HUES48 (cell line): Measurements from ENCODE around the gene DEXI.
A peak's percentile ranks its signal among the peaks of the same experiment; 100 is the strongest.

Experiments used
- H3K27ac ChIP-seq: one replicate; pipeline ENCODE4 v1.7.0; 2013; ENCODE audit warnings: low read depth, low read length, inconsistent platforms
- H3K27me3 ChIP-seq: 2 replicates; pipeline ENCODE4 v1.6.1; 2013; ENCODE audit warnings: mild to moderate bottlenecking, low read length; ENCODE audit not compliant: control insufficient read depth, insufficient read depth
- H3K36me3 ChIP-seq: 2 replicates; pipeline ENCODE4 v1.6.1; 2013; ENCODE audit warnings: low read length; ENCODE audit not compliant: control insufficient read depth, insufficient read depth
- H3K4me1 ChIP-seq: 2 replicates; pipeline ENCODE4 v1.6.1; 2013; ENCODE audit warnings: mild to moderate bottlenecking, low read length; ENCODE audit not compliant: control insufficient read depth, insufficient read depth
- H3K4me3 ChIP-seq: 2 replicates; pipeline ENCODE4 v1.5.1; 2013; ENCODE audit warnings: mild to moderate bottlenecking, low read depth, low read length
- H3K9ac ChIP-seq: 2 replicates; pipeline ENCODE4 v1.6.1; 2013; ENCODE audit warnings: mild to moderate bottlenecking, low read depth, low read length, moderate library complexity
- H3K9me3 ChIP-seq: 2 replicates; pipeline ENCODE4 v1.6.1; 2013; ENCODE audit warnings: low read length; ENCODE audit not compliant: control insufficient read depth, insufficient read depth

DEXI gene

GRCh38 chr16:10942352-10943063 lies at the start of gene DEXI:
TSS of gene DEXI (minus strand) at chr16:10942468. CDS start at chr16:10942005, 463 bp downstream.
- Histone ChIP-seq H3K4me1 (peaks cover 43% of the 10 kb centered on the region), H3K27me3 (no peaks in the 10 kb centered on the region), H3K9me3 (no peaks in the 10 kb centered on the region), H3K9ac (0 out of 2 replicates have a peak within 1 kb of the TSS, but pooled peaks have one; percentile 23), H3K36me3 (peaks cover 14% of the 10 kb centered on the region; the same call in 1 of the 2 replicates), H3K4me3 (peak within 1 kb of the TSS; percentile 76), H3K27ac (peak within 1 kb of the TSS; percentile 56)

- H3K36me3 ChIP-seq = peaks cover 13% of the 10 kb centered on the region
Measured at GRCh38 chr16:10990378-10990777, 48.1 kb upstream of the DEXI start.

GRCh38 chr16:10989559-10989958 lies 47.3 kb upstream of the DEXI start:
- no peak overlapping the region for H3K9ac ChIP-seq
- no peak overlapping the region for H3K4me3 ChIP-seq
- no peak overlapping the region for H3K27ac ChIP-seq
- no peaks in the 10 kb centered on the region for H3K27me3 ChIP-seq
- no peaks in the 10 kb centered on the region for H3K9me3 ChIP-seq
- H3K4me1 ChIP-seq = no peaks in the 10 kb centered on the region
- H3K36me3 ChIP-seq = peaks cover 11% of the 10 kb centered on the region

More at GRCh38 chr16:10990378-10990777, 48.1 kb upstream of the DEXI start:
- Histone ChIP-seq H3K9ac (no peak overlapping the region), H3K4me1 (no peaks in the 10 kb centered on the region), H3K9me3 (no peaks in the 10 kb centered on the region), H3K4me3 (no peak overlapping the region), H3K27ac (no peak overlapping the region), H3K27me3 (no peaks in the 10 kb centered on the region)

- no peak overlapping the region for H3K9ac ChIP-seq
Measured at GRCh38 chr16:10988879-10989278, 46.6 kb upstream of the DEXI start.

GRCh38 chr16:10988164-10988803 lies 46.0 kb upstream of the DEXI start:
- Histone ChIP-seq H3K4me1 (no peaks in the 10 kb centered on the region), H3K27ac (no peak overlapping the region), H3K36me3 (peaks cover 9% of the 10 kb centered on the region), H3K4me3 (no peak overlapping the region), H3K9me3 (no peaks in the 10 kb centered on the region), H3K9ac (no peak overlapping the region), H3K27me3 (no peaks in the 10 kb centered on the region)

More at GRCh38 chr16:10988879-10989278, 46.6 kb upstream of the DEXI start:
- H3K4me3 ChIP-seq = no peak overlapping the region
- H3K9me3 ChIP-seq = no peaks in the 10 kb centered on the region
- H3K27ac ChIP-seq = no peak overlapping the region
- no peaks in the 10 kb centered on the region for H3K4me1 ChIP-seq
- H3K27me3 ChIP-seq = no peaks in the 10 kb centered on the region
- peaks cover 5% of the 10 kb centered on the region; the same call in 1 of the 2 replicates for H3K36me3 ChIP-seq

GRCh38 chr16:10987361-10988163 lies 45.3 kb upstream of the DEXI start:
- H3K27ac ChIP-seq = no peak overlapping the region
- no peaks in the 10 kb centered on the region for H3K27me3 ChIP-seq
- no peaks in the 10 kb centered on the region for H3K9me3 ChIP-seq
- no peak overlapping the region for H3K9ac ChIP-seq
- H3K4me1 ChIP-seq = no peaks in the 10 kb centered on the region
- H3K4me3 ChIP-seq = no peak overlapping the region
- peaks cover 15% of the 10 kb centered on the region for H3K36me3 ChIP-seq

- Histone ChIP-seq H3K9ac (no peak overlapping the region), H3K4me3 (no peak overlapping the region), H3K4me1 (0 out of 2 replicates have a peak, but pooled peaks cover 4% of the 10 kb centered on the region), H3K9me3 (no peaks in the 10 kb centered on the region), H3K27me3 (no peaks in the 10 kb centered on the region), H3K27ac (no peak overlapping the region), H3K36me3 (peaks cover 12% of the 10 kb centered on the region)
Measured at GRCh38 chr16:10984509-10984908, 42.2 kb upstream of the DEXI start.

GRCh38 chr16:10983159-10983558 lies 40.9 kb upstream of the DEXI start:
- H3K27ac ChIP-seq = no peak overlapping the region

GRCh38 chr16:10982465-10983150 lies 40.3 kb upstream of the DEXI start:
- H3K4me3 ChIP-seq = no peak overlapping the region
- H3K27me3 ChIP-seq = no peaks in the 10 kb centered on the region
- H3K36me3 ChIP-seq = peaks cover 13% of the 10 kb centered on the region
- no peak overlapping the region for H3K9ac ChIP-seq
- H3K4me1 ChIP-seq = 0 out of 2 replicates have a peak, but pooled peaks cover 4% of the 10 kb centered on the region
- H3K9me3 ChIP-seq = no peaks in the 10 kb centered on the region
- H3K27ac ChIP-seq = no peak overlapping the region

More at GRCh38 chr16:10983159-10983558, 40.9 kb upstream of the DEXI start:
- no peak overlapping the region for H3K4me3 ChIP-seq
- 0 out of 2 replicates have a peak, but pooled peaks cover 4% of the 10 kb centered on the region for H3K4me1 ChIP-seq
- H3K9me3 ChIP-seq = no peaks in the 10 kb centered on the region
- peaks cover 13% of the 10 kb centered on the region for H3K36me3 ChIP-seq
- no peak overlapping the region for H3K9ac ChIP-seq
- H3K27me3 ChIP-seq = no peaks in the 10 kb centered on the region

GRCh38 chr16:10981697-10982216 lies 39.5 kb upstream of the DEXI start:
- no peak overlapping the region for H3K9ac ChIP-seq
- 0 out of 2 replicates have a peak, but pooled peaks cover 4% of the 10 kb centered on the region for H3K4me1 ChIP-seq
- no peak overlapping the region for H3K4me3 ChIP-seq
- no peak overlapping the region for H3K27ac ChIP-seq
- peaks cover 13% of the 10 kb centered on the region for H3K36me3 ChIP-seq
- H3K9me3 ChIP-seq = no peaks in the 10 kb centered on the region
- H3K27me3 ChIP-seq = no peaks in the 10 kb centered on the region
